GM19023 (cell line): ENCODE data around the gene SND1.
"Not testable (repeated sequence)": the region's sequence is repeated elsewhere in the genome, so short reads cannot be mapped to it uniquely, and the experiment has no call there.

Experiments used
- ATAC-seq: cut with Tn5 transposase; IDR thresholded peaks from one replicate; pipeline ENCODE4 v1.9.1; 2021; ENCODE audit warnings: mild to moderate bottlenecking, moderate library complexity; ENCODE audit not compliant: unreplicated experiment

SND1 gene

GRCh38 chr7:127900732-127901685 is 249.0 kb downstream of the SND1 start:
- no peak for ATAC-seq

- ATAC-seq = no peak
These were observed 250.1 kb downstream of the SND1 start for GRCh38 chr7:127901895-127902703.

- ATAC-seq = not testable (repeated sequence)
These were observed 250.8 kb downstream of the SND1 start for GRCh38 chr7:127902753-127903152.

GRCh38 chr7:127903892-127904669 is 252.1 kb downstream of the SND1 start:
- no peak for ATAC-seq

- no peak for ATAC-seq
These were observed 252.6 kb downstream of the SND1 start for GRCh38 chr7:127904670-127904985.

GRCh38 chr7:127905021-127905420 is 253.0 kb downstream of the SND1 start:
- no peak for ATAC-seq

GRCh38 chr7:127905491-127906330 is 253.7 kb downstream of the SND1 start:
- no peak for ATAC-seq

- ATAC-seq = no peak
These were observed 255.4 kb downstream of the SND1 start for GRCh38 chr7:127907110-127908040.

GRCh38 chr7:127908430-127909258 is 256.6 kb downstream of the SND1 start:
- ATAC-seq = no peak

GRCh38 chr7:127909424-127910152 is 257.6 kb downstream of the SND1 start:
- ATAC-seq = no peak

- no peak for ATAC-seq
These were observed 258.7 kb downstream of the SND1 start for GRCh38 chr7:127910670-127911069.

- peak; percentile 84 for ATAC-seq
These were observed 260.0 kb downstream of the SND1 start for GRCh38 chr7:127911968-127912511.

GRCh38 chr7:127912901-127913300 is 260.9 kb downstream of the SND1 start:
- ATAC-seq = no peak

GRCh38 chr7:127913686-127914085 is 261.7 kb downstream of the SND1 start:
- no peak for ATAC-seq

- no peak for ATAC-seq
These were observed 262.7 kb downstream of the SND1 start for GRCh38 chr7:127914693-127915092.

GRCh38 chr7:127916735-127917134 is 264.7 kb downstream of the SND1 start:
- ATAC-seq = no peak

GRCh38 chr7:127918130-127918529 is 266.1 kb downstream of the SND1 start:
- ATAC-seq = no peak
